Breast epithelium (tissue), 4 donors: ENCODE results near the gene BSND. TPM values are rescaled to one million over a fixed set of nuclear protein-coding genes. Genes with fewer than 3 reads are reported as not detected.

Experiments
- DNase-seq, 2 donors: peaks; one replicate each; pipeline ENCODE4 v3.0.0-alpha.2; 2019; ENCODE audit warnings: low spot score in 2 of 2
- H3K27ac ChIP-seq, 2 donors: fragments of 200-600 bp; sonication (generic) in 1 of 2; one replicate each; pipeline ENCODE4 v1.5.1; 2016 to 2019; ENCODE audit warnings: mild to moderate bottlenecking in 1 of 2
- H3K27me3 ChIP-seq, 2 donors: fragments of 200-600 bp; sonication (generic) in 1 of 2; one replicate each; pipeline versions ENCODE4 v1.5.1 to v1.6.0; 2017 to 2019; ENCODE audit warnings: control low read depth in 1 of 2, mild to moderate bottlenecking in 1 of 2
- H3K36me3 ChIP-seq: fragments of 200-600 bp; one replicate; pipeline ENCODE4 v1.5.1; 2019
- H3K4me1 ChIP-seq, 2 donors: fragments of 200-600 bp; sonication (generic); one replicate each; pipeline ENCODE4 v1.5.1; 2016 to 2019; ENCODE audit warnings: control low read depth in 1 of 2
- H3K4me3 ChIP-seq, 3 donors: fragments of 200-600 bp; sonication (generic); 1 replicate in 2 of 3; 2 replicates in 1 of 3; pipeline ENCODE4 v1.5.1; 2016 to 2019; ENCODE audit warnings: mild to moderate bottlenecking in 3 of 3, moderate library complexity in 2 of 3
- H3K9me3 ChIP-seq, 2 donors: fragments of 200-600 bp; sonication (generic) in 1 of 2; one replicate each; pipeline ENCODE4 v1.5.1; 2016 to 2019; ENCODE audit warnings: control low read depth in 1 of 2
- POLR2A ChIP-seq: fragments of 450-650 bp; IDR thresholded peaks from one replicate; pipeline ENCODE4 v1.6.1; 2016; ENCODE audit warnings: antibody characterized with exemption, mild to moderate bottlenecking, moderate library complexity
- POLR2AphosphoS5 ChIP-seq, 3 donors: sonication (generic); formaldehyde crosslinking; IDR thresholded peaks; one replicate each; pipeline ENCODE4 v1.6.1; 2017; ENCODE audit warnings: antibody characterized with exemption in 3 of 3
- intact Hi-C: fragments of 100-400 bp; cut with DNase I; formaldehyde crosslinking; loops from one replicate; pipeline ENCODE4 v1.15.1; 2023; ENCODE audit warnings: low total_unique reads
- total RNA-seq, 3 donors: library from RNA; depleted of rRNA; stranded (reverse); fragments of >200 nt; gene quantifications; one replicate each; pipeline ENCODE4 v1.1.0, GENCODE V29; 2016
- TF ChIP-seq, protein P1 (sequence below), 3 donors: fragments of 450-650 bp; IDR thresholded peaks; one replicate each; pipeline ENCODE4 v1.5.1; 2016 to 2017; ENCODE audit warnings: antibody characterized with exemption in 3 of 3, mild to moderate bottlenecking in 3 of 3, moderate library complexity in 3 of 3

The BSND gene
- total RNA-seq, 3 donors from 2014 or later = under 0.01 to 0.15 TPM; not detected in 1

DNA sequence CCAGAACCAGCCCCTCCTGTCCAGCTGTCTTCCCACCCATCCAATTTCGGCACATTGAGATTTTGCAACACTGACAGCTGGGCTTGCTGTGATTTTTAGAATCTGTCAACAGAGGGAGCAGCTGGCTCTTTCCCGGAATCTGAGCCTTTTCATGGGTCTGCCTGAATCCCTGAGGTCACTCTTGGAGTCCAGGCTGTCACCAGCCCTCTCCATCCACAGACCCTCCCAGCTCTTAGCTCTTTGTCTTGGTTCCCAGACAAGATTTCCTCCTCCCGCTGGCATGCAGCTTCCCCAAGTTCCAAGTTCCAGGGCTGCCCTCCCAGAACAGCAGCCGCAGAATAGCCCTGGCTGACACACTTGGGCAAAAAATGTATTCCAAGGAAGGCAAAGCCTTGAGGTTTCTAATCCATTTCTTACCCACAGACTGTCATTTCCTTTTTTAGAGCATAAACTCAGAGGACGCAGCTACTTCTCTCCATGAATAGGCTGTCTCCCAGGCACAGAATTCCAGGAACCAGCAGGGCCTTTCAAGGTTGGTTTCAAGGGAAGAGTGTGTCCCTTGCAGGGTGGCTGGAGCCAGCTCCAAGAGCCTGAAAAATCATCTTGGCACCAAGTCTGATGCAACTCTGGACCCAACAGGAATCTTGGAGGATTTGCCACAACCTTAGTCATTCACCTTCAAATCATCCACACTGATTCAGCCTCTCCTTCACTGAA lies 25.4 kb upstream of the BSND start:
- Histone ChIP-seq H3K27me3 (no peaks in the 10 kb centered on the region), H3K27ac (peak overlapping the region; percentile 46 to 74), H3K36me3 (no peaks in the 10 kb centered on the region), H3K9me3 (no peaks in the 10 kb centered on the region), H3K4me3 (no peak overlapping the region), H3K4me1 (peaks cover 0 to 3% of the 10 kb centered on the region in 2 donors)
- TF ChIP-seq POLR2A = no peak
- TF ChIP-seq, protein P1, sequence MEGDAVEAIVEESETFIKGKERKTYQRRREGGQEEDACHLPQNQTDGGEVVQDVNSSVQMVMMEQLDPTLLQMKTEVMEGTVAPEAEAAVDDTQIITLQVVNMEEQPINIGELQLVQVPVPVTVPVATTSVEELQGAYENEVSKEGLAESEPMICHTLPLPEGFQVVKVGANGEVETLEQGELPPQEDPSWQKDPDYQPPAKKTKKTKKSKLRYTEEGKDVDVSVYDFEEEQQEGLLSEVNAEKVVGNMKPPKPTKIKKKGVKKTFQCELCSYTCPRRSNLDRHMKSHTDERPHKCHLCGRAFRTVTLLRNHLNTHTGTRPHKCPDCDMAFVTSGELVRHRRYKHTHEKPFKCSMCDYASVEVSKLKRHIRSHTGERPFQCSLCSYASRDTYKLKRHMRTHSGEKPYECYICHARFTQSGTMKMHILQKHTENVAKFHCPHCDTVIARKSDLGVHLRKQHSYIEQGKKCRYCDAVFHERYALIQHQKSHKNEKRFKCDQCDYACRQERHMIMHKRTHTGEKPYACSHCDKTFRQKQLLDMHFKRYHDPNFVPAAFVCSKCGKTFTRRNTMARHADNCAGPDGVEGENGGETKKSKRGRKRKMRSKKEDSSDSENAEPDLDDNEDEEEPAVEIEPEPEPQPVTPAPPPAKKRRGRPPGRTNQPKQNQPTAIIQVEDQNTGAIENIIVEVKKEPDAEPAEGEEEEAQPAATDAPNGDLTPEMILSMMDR (IDR thresholded peaks at IDR 0.05) = peak in 1 of 3 donors; percentile 14
- intact Hi-C loops = no loop called here
- peak in 1 of 2 donors; percentile 53 for DNase-seq

DNA sequence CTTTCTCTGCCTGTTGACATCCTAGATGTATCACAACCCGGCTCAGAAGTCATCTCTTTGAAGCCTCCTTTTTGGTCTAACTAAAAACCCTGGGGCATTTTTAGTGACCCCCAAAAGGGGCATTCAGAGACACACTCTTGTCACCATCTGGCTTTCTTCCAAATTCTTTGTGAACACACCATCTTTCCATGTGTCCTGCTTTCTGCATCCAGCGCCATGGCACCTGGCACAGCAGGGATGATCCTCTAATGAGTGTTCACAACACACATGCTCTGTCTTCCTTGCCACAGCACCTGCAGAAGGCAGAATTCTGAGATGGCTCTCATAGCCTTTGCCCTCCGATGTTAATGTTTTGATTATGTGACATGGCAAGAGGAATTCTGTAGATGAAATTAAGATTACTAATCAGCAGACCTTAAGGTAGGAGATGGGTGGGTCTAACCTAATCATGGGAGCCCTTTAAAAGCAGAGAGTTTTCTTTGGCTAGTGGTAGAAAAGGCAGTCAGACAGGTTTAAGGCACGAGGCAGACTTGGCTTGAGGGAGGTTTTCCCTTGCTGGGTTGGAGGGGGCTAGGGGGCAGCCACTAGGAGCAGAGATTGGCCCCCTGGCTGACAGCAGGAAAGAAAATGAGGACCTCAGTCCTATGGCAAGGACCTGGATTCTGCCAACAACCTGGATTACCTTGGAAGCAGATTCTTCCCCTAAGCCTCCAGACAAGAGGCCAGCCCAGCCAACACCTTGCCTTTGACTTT lies 23.2 kb upstream of the BSND start:
- no peak for DNase-seq
- TF ChIP-seq POLR2A (no peak), POLR2AphosphoS5 (IDR thresholded peaks at IDR 0.05) (no peak)
- TF ChIP-seq, protein P1 (IDR thresholded peaks at IDR 0.05) = no peak
- peak overlapping the region in 1 of 2 donors; percentile 7 for H3K27ac ChIP-seq
- no peaks in the 10 kb centered on the region for H3K36me3 ChIP-seq
- intact Hi-C loops = no loop called here
- no peaks in the 10 kb centered on the region for H3K9me3 ChIP-seq
- H3K4me1 ChIP-seq = peaks cover 0 to 3% of the 10 kb centered on the region in 2 donors
- no peak overlapping the region for H3K4me3 ChIP-seq
- peaks cover 0 to 7% of the 10 kb centered on the region in 2 donors for H3K27me3 ChIP-seq

DNA sequence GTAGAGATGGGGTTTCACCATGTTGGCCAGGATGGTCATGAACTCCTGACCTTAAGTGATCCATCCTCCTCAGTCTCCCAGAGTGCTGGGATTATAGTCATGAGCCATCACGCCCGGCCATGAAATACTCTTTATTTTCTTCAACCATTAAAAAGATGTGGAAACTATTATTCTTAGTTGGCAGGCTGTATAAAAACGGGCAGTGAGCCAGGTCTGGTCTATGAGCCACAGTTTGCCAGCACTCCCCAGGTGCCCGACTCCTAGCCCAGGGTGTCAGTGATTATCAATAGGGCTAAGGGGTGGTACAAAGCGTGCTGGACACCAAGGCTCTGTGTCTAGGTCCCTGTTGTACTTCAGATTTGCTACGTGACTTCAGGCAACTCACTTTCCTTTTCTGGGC lies 22.0 kb upstream of the BSND start:
- Histone ChIP-seq H3K4me1 (peaks cover 0 to 3% of the 10 kb centered on the region in 2 donors), H3K27ac (peak overlapping the region; percentile 12 to 44), H3K4me3 (no peak overlapping the region), H3K27me3 (peaks cover 0 to 12% of the 10 kb centered on the region in 2 donors), H3K9me3 (no peaks in the 10 kb centered on the region), H3K36me3 (no peaks in the 10 kb centered on the region)
- no peak for DNase-seq
- TF ChIP-seq, protein P1 (IDR thresholded peaks at IDR 0.05) = no peak
- no peak for TF ChIP-seq POLR2A
- no peak for TF ChIP-seq POLR2AphosphoS5 (IDR thresholded peaks at IDR 0.05)
- intact Hi-C loops = no loop called here

DNA sequence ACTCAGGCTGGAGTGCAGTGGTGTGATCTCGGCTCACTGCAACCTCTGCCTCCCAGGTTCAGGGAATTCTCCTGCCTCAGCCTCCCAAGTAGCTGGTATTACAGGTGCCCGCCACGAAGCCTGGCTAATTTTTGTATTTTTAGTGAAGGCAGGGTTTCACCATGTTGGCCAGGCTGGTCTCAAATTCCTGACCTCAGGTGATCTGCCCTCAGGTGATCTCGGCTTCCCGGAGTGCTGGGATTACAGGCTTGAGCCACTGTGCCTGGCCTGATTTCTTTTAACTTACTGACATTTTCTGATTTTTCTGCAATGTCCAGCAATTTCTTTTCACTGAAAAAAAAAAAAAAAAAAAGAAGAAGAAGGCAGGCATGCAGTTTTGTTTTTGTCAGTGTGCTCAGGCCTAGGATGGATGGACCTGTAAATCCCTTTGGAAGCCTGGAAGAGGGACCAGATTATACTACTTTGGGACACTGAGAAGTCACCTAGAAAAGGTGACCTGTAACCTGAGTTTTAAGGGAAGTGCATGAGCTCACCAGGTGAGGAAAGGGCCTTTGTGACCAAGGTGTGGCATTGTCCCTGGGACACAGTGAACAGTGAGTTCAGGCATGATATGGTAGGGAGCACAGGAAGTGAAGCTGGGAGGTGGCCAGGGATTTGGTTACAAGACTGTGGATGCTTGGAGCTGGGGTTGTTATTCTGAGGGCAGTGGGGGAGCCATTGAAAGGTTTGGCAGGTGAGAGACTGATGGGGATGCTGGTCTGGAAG lies 21.0 kb upstream of the BSND start:
- no peaks in the 10 kb centered on the region for H3K36me3 ChIP-seq
- H3K4me1 ChIP-seq = peaks cover 0 to 3% of the 10 kb centered on the region in 2 donors
- no peaks in the 10 kb centered on the region for H3K9me3 ChIP-seq
- no peak for DNase-seq
- intact Hi-C loops = no loop called here
- peaks cover 0 to 12% of the 10 kb centered on the region in 2 donors for H3K27me3 ChIP-seq
- no peak overlapping the region for H3K4me3 ChIP-seq
- TF ChIP-seq POLR2A (no peak), POLR2AphosphoS5 (IDR thresholded peaks at IDR 0.05) (no peak)
- TF ChIP-seq, protein P1 (IDR thresholded peaks at IDR 0.05) = no peak
- peak overlapping the region; percentile 12 to 48 for H3K27ac ChIP-seq
